TTC549 (cell line): ENCODE measurements around the gene PLEKHA4.

Source experiments
- FAIRE-seq: peaks from 2 replicates; lab custom pipeline; 2012; peaks lifted over from hg19 to GRCh38; lab: Jason Lieb, UNC

The PLEKHA4 gene

GRCh38 chr19:48826606-48827020 lies 41.8 kb downstream of the PLEKHA4 start:
- FAIRE-seq: no peak

GRCh38 chr19:48822514-48822913 lies 45.9 kb downstream of the PLEKHA4 start:
- no peak for FAIRE-seq

- FAIRE-seq: no peak
Measured at GRCh38 chr19:48821633-48822032, 46.8 kb downstream of the PLEKHA4 start.

- no peak for FAIRE-seq
Measured at GRCh38 chr19:48819366-48819816, 49.0 kb downstream of the PLEKHA4 start.

GRCh38 chr19:48818234-48818820 lies 50.1 kb downstream of the PLEKHA4 start:
- no peak for FAIRE-seq

- FAIRE-seq: no peak
Measured at GRCh38 chr19:48817585-48818124, 50.8 kb downstream of the PLEKHA4 start.

GRCh38 chr19:48815870-48816501 lies 52.4 kb downstream of the PLEKHA4 start:
- FAIRE-seq: no peak

GRCh38 chr19:48814895-48815294 lies 53.5 kb downstream of the PLEKHA4 start:
- no peak for FAIRE-seq

GRCh38 chr19:48813123-48813913 lies 55.1 kb downstream of the PLEKHA4 start:
- no peak for FAIRE-seq

GRCh38 chr19:48812094-48812929 lies 56.1 kb downstream of the PLEKHA4 start:
- no peak for FAIRE-seq

- FAIRE-seq: no peak
Measured at GRCh38 chr19:48810151-48810550, 58.3 kb downstream of the PLEKHA4 start.

GRCh38 chr19:48807590-48808308 lies 60.7 kb downstream of the PLEKHA4 start:
- no peak for FAIRE-seq

- FAIRE-seq: no peak
Measured at GRCh38 chr19:48806818-48807589, 61.4 kb downstream of the PLEKHA4 start.

- FAIRE-seq: no peak
Measured at GRCh38 chr19:48806518-48806817, 61.9 kb downstream of the PLEKHA4 start.

GRCh38 chr19:48805452-48805851 lies 63.0 kb downstream of the PLEKHA4 start:
- no peak for FAIRE-seq

GRCh38 chr19:48804496-48804895 lies 63.9 kb downstream of the PLEKHA4 start:
- FAIRE-seq: no peak

- FAIRE-seq: no peak
Measured at GRCh38 chr19:48802623-48803022, 65.8 kb downstream of the PLEKHA4 start.

- FAIRE-seq: no peak
Measured at GRCh38 chr19:48799358-48800300, 68.8 kb downstream of the PLEKHA4 start.

- FAIRE-seq: no peak
Measured at GRCh38 chr19:48798937-48799336, 69.5 kb downstream of the PLEKHA4 start.

- FAIRE-seq: no peak
Measured at GRCh38 chr19:48797103-48797502, 71.3 kb downstream of the PLEKHA4 start.
